ENCODE measurements around the gene ST6GAL2. TPM values are rescaled to one million over a fixed set of nuclear protein-coding genes. Genes with fewer than 3 reads are reported as not detected.

Gene ST6GAL2
- total and polyA plus RNA-seq, 9 of the 15 experiments (the other 6 are each of a cell fraction or from before 2014, with no cell fraction given), result not detected

GRCh38 chr2:106859498-106859897 is 26.5 kb downstream of the ST6GAL2 start:
- FAIRE-seq, result no peak
- no peaks in the 10 kb centered on the region for H3K4me1 ChIP-seq (replicated peaks in 1 of 2; ENCODE audit: control insufficient read depth in 2 of 2, insufficient read depth in 2 of 2, low read length in 2 of 2)
- H3K4me3 ChIP-seq, result no peak overlapping the region
- no peaks in the 10 kb centered on the region for H3K9me1 ChIP-seq (ENCODE audit: control insufficient read depth, insufficient read depth, low read length)
- ChIA-PET CTCF (ENCODE audit: low intra/inter-chr PET ratio) (no interaction called here), POLR2A (no interaction called here)
- no peaks in the 10 kb centered on the region for H3K36me3 ChIP-seq (ENCODE audit: control insufficient read depth, insufficient read depth, low read length)
- no peaks in the 10 kb centered on the region for H3K9me3 ChIP-seq (replicated peaks; ENCODE audit: control insufficient read depth, insufficient read depth, low read depth, low read length)
- H3K4me2 ChIP-seq (ENCODE audit: insufficient read depth, low read length), result no peak overlapping the region
- WGBS (ENCODE audit: insufficient coverage, low coverage, missing lambda C conversion rate), result 0% methylated on average over 4 of the region's 4 CpGs
- no TSS peak for BruUV-seq (replicated peaks)
- no peak for TF ChIP-seq ATF1 (CRISPR knock-in tag; IDR thresholded peaks at IDR 0.05)
- no peak for TF ChIP-seq ATF1 (tag; IDR thresholded peaks at IDR 0.05)
- no peak for TF ChIP-seq MTA3 (IDR thresholded peaks at IDR 0.05; ENCODE audit: borderline replicate concordance)
- peak in 1 of 4 experiments; percentile 1 for DNase-seq (ENCODE audit: extremely low read depth in 1 of 4, low spot score in 3 of 4)
- in situ Hi-C loops (cut with MboI), result no loop called here
- no peaks in the 10 kb centered on the region; the same call in 1 of the 2 replicates for H4K20me1 ChIP-seq (replicated peaks; ENCODE audit: control insufficient read depth, insufficient read depth, low read length)
- intact Hi-C loops (cut with micrococcal nuclease), result no loop called here
- ATAC-seq, result no peak
- H3K27me3 ChIP-seq (ENCODE audit: control insufficient read depth in 2 of 2, insufficient read depth in 2 of 2, low read length in 2 of 2), result no peaks in the 10 kb centered on the region
- no peak overlapping the region for H3K9ac ChIP-seq (ENCODE audit: insufficient read depth in 1 of 2, low read depth in 2 of 2, low read length in 2 of 2)
- no peak overlapping the region for H3K27ac ChIP-seq (ENCODE audit: extremely low read depth, low read depth, low read length)
- H2AFZ ChIP-seq (ENCODE audit: low read depth, low read length), result no peak overlapping the region
- no peaks in the 10 kb centered on the region for H3K79me2 ChIP-seq (ENCODE audit: control insufficient read depth, insufficient read depth, low read length)

GRCh38 chr2:106858810-106859209 is 27.2 kb downstream of the ST6GAL2 start:
- no peak for TF ChIP-seq NRF1 (conservative IDR thresholded peaks at IDR 0.05 in 1 of 2, IDR thresholded peaks at IDR 0.05 in 1 of 2)
- TF ChIP-seq ZNF263 (CRISPR knock-in tag; IDR thresholded peaks at IDR 0.05; ENCODE audit: borderline replicate concordance), result no peak
- no peak for TF ChIP-seq MCM5 (IDR thresholded peaks at IDR 0.05; ENCODE audit: low read depth)
- TF ChIP-seq TGIF2 (CRISPR knock-in tag; IDR thresholded peaks at IDR 0.05), result no peak
- no peak for TF ChIP-seq PCBP2 (IDR thresholded peaks at IDR 0.05; ENCODE audit: low read depth, low read length, poor library complexity, severe bottlenecking)
- TF ChIP-seq ZNF347 (CRISPR knock-in tag; IDR thresholded peaks at IDR 0.05; ENCODE audit: low read depth), result no peak
- no peak for TF ChIP-seq STAG1 (CRISPR knock-in tag; IDR thresholded peaks at IDR 0.05; ENCODE audit: borderline replicate concordance)
- 0% methylated on average over 2 of the region's 2 CpGs for WGBS (ENCODE audit: insufficient coverage, low coverage, missing lambda C conversion rate)
- Histone ChIP-seq H2AFZ (ENCODE audit: low read depth, low read length) (no peak overlapping the region), H3K79me2 (ENCODE audit: control insufficient read depth, insufficient read depth, low read length) (no peaks in the 10 kb centered on the region), H3K9ac (ENCODE audit: insufficient read depth in 1 of 2, low read depth in 2 of 2, low read length in 2 of 2) (no peak overlapping the region), H4K20me1 (replicated peaks; ENCODE audit: control insufficient read depth, insufficient read depth, low read length) (no peaks in the 10 kb centered on the region; the same call in 1 of the 2 replicates), H3K9me3 (replicated peaks; ENCODE audit: control insufficient read depth, insufficient read depth, low read depth, low read length) (no peaks in the 10 kb centered on the region), H3K9me1 (ENCODE audit: control insufficient read depth, insufficient read depth, low read length) (no peaks in the 10 kb centered on the region), H3K4me2 (ENCODE audit: insufficient read depth, low read length) (no peak overlapping the region), H3K27ac (ENCODE audit: extremely low read depth, low read depth, low read length) (no peak overlapping the region), H3K4me3 (no peak overlapping the region), H3K27me3 (ENCODE audit: control insufficient read depth in 2 of 2, insufficient read depth in 2 of 2, low read length in 2 of 2) (no peaks in the 10 kb centered on the region), H3K4me1 (replicated peaks in 1 of 2; ENCODE audit: control insufficient read depth in 2 of 2, insufficient read depth in 2 of 2, low read length in 2 of 2) (no peaks in the 10 kb centered on the region), H3K36me3 (ENCODE audit: control insufficient read depth, insufficient read depth, low read length) (no peaks in the 10 kb centered on the region)
- DNase-seq (ENCODE audit: extremely low read depth in 1 of 4, low spot score in 3 of 4) (no peak), FAIRE-seq (no peak), ATAC-seq (no peak)
- in situ Hi-C loops (cut with MboI) (no loop called here), intact Hi-C loops (cut with micrococcal nuclease) (no loop called here)
- BruUV-seq (replicated peaks), result no TSS peak
- POLR2A ChIA-PET, result no interaction called here
- CTCF ChIA-PET (ENCODE audit: low intra/inter-chr PET ratio), result no interaction called here
